ENCODE results near the gene HHATL.

Gene HHATL

GRCh38 chr3:42684632-42685362, 17.8 kb downstream of the HHATL start:
- DNase-seq (ENCODE audit: low read depth, low spot score): no peak

GRCh38 chr3:42683875-42684598, 18.6 kb downstream of the HHATL start:
- peak; percentile 6 for DNase-seq (ENCODE audit: low read depth, low spot score)

- DNase-seq (ENCODE audit: low read depth, low spot score): no peak
Observed at GRCh38 chr3:42682301-42683070, 20.1 kb downstream of the HHATL start.

GRCh38 chr3:42681361-42682038, 21.1 kb downstream of the HHATL start:
- no peak for DNase-seq (ENCODE audit: low read depth, low spot score)

- DNase-seq (ENCODE audit: low read depth, low spot score): no peak
Observed at GRCh38 chr3:42680806-42681205, 21.8 kb downstream of the HHATL start.

- no peak for DNase-seq (ENCODE audit: low read depth, low spot score)
Observed at GRCh38 chr3:42680271-42680670, 22.3 kb downstream of the HHATL start.

- DNase-seq (ENCODE audit: low read depth, low spot score): no peak
Observed at GRCh38 chr3:42678447-42678846, 24.2 kb downstream of the HHATL start.

- no peak for DNase-seq (ENCODE audit: low read depth, low spot score)
Observed at GRCh38 chr3:42675909-42676308, 26.7 kb downstream of the HHATL start.

- DNase-seq (ENCODE audit: low read depth, low spot score): no peak
Observed at GRCh38 chr3:42674146-42674545, 28.5 kb downstream of the HHATL start.

GRCh38 chr3:42673082-42673481, 29.5 kb downstream of the HHATL start:
- no peak for DNase-seq (ENCODE audit: low read depth, low spot score)

GRCh38 chr3:42672515-42672914, 30.1 kb downstream of the HHATL start:
- DNase-seq (ENCODE audit: low read depth, low spot score): no peak

GRCh38 chr3:42670670-42671069, 31.9 kb downstream of the HHATL start:
- no peak for DNase-seq (ENCODE audit: low read depth, low spot score)

- DNase-seq (ENCODE audit: low read depth, low spot score): no peak
Observed at GRCh38 chr3:42670051-42670576, 32.5 kb downstream of the HHATL start.

GRCh38 chr3:42668793-42669217, 33.8 kb downstream of the HHATL start:
- no peak for DNase-seq (ENCODE audit: low read depth, low spot score)

GRCh38 chr3:42668413-42668760, 34.2 kb downstream of the HHATL start:
- DNase-seq (ENCODE audit: low read depth, low spot score): no peak

GRCh38 chr3:42667523-42668412, 34.8 kb downstream of the HHATL start:
- DNase-seq (ENCODE audit: low read depth, low spot score): no peak

- DNase-seq (ENCODE audit: low read depth, low spot score): no peak
Observed at GRCh38 chr3:42667096-42667522, 35.5 kb downstream of the HHATL start.

GRCh38 chr3:42666577-42666998, 36.0 kb downstream of the HHATL start:
- DNase-seq (ENCODE audit: low read depth, low spot score): no peak

- no peak for DNase-seq (ENCODE audit: low read depth, low spot score)
Observed at GRCh38 chr3:42666022-42666421, 36.6 kb downstream of the HHATL start.

- no peak for DNase-seq (ENCODE audit: low read depth, low spot score)
Observed at GRCh38 chr3:42665050-42665878, 37.3 kb downstream of the HHATL start.

Measured in smooth muscle cell of the brain vasculature (primary cell).